ENCODE results near the gene EGFR. TPM values are rescaled to one million over a fixed set of nuclear protein-coding genes. Genes with fewer than 3 reads are reported as not detected.

EGFR gene
- total and polyA plus RNA-seq, 2 donors (not counting 3 experiments of a cell fraction or from before 2014, with no cell fraction given), result 1.5 to 4.1 TPM

- no peak overlapping the region for H3K4me3 ChIP-seq (replicated peaks in 1 of 3; ENCODE audit: insufficient read depth in 1 of 3, low read depth in 1 of 3, low read length in 3 of 3)
- no peak overlapping the region for H3K9ac ChIP-seq (replicated peaks; ENCODE audit: extremely low read depth, insufficient read depth, low read length)
- H4K20me1 ChIP-seq (replicated peaks; ENCODE audit: control insufficient read depth, extremely low read depth, insufficient read depth, low read length), result no peaks in the 10 kb centered on the region
- TF ChIP-seq CTCF (IDR thresholded peaks at IDR 0.05; ENCODE audit: extremely low read depth in 1 of 2, insufficient read depth in 1 of 2, low read depth in 1 of 2, low read length in 2 of 2) (no peak), GATA2 (IDR thresholded peaks at IDR 0.05; ENCODE audit: insufficient read depth, insufficient read length, low read depth, low read length) (no peak), EZH2 (IDR thresholded peaks at IDR 0.05; ENCODE audit: borderline replicate concordance, low read depth, low read length, severe bottlenecking) (no peak), JUN (IDR thresholded peaks at IDR 0.05; ENCODE audit: borderline replicate concordance, insufficient read depth, insufficient read length, low read depth) (no peak), POLR2AphosphoS5 (IDR thresholded peaks at IDR 0.05; ENCODE audit: insufficient read depth, low read depth, low read length) (no peak), MYC (IDR thresholded peaks at IDR 0.05; ENCODE audit: low read depth, low read length) (no peak)
- H3K9me1 ChIP-seq (replicated peaks; ENCODE audit: control insufficient read depth, extremely low read depth, insufficient read depth, low read length), result no peaks in the 10 kb centered on the region
- no peaks in the 10 kb centered on the region for H3K9me3 ChIP-seq (replicated peaks; ENCODE audit: control insufficient read depth, insufficient read depth, low read length)
- peaks cover 13% of the 10 kb centered on the region for H3K4me1 ChIP-seq (ENCODE audit: control insufficient read depth, extremely low read depth, insufficient read depth, low read length)
- ChIA-PET POLR2A (no interaction called here), CTCF (interaction anchor here (0.7 kb wide), 1 partner anchor 12 kb away, joined by 3 read pairs; no protein-coding TSS in a partner anchor)
- no peak overlapping the region for H2AFZ ChIP-seq (ENCODE audit: low read depth, low read length)
- FAIRE-seq (no peak), DNase-seq (ENCODE audit: low read depth, low spot score) (no peak)
- intact Hi-C loops (cut with micrococcal nuclease), result no loop called here
- no TSS peak for BruUV-seq (replicated peaks)
- no peak overlapping the region for H3K27ac ChIP-seq (ENCODE audit: insufficient read depth, low read depth, low read length)
- H3K79me2 ChIP-seq (ENCODE audit: control insufficient read depth, insufficient read depth, low read length), result no peaks in the 10 kb centered on the region
- H3K4me2 ChIP-seq (ENCODE audit: insufficient read depth, low read length), result no peak overlapping the region
- no peaks in the 10 kb centered on the region for H3K27me3 ChIP-seq (ENCODE audit: control insufficient read depth in 2 of 2, insufficient read depth in 2 of 2, low read length in 2 of 2)
- H3K36me3 ChIP-seq (ENCODE audit: control insufficient read depth in 2 of 2, extremely low read depth in 1 of 2, insufficient read depth in 2 of 2, low read length in 2 of 2), result peaks cover 0 to 2% of the 10 kb centered on the region in 2 experiments
- dilution Hi-C loops (cut with MboI; ENCODE audit: extremely low pct_ligation_motif_present, low sequenced_read_pairs), result no loop called here
These were observed 181.6 kb downstream of the EGFR start for GRCh38 chr7:55200441-55200840.

Measured in endothelial cell of umbilical vein (primary cell).